Endothelial cell of umbilical vein (primary cell): ENCODE data around the gene ATG7. TPM values are rescaled to one million over a fixed set of nuclear protein-coding genes. Genes with fewer than 3 reads are reported as not detected.

Experiments used
- BruUV-seq: library from RNA; stranded (reverse); fragments of 400-500 nt; replicated peaks from 2 replicates; lab custom pipeline; 2021; lab: Mats Ljungman, UMichigan
- CTCF ChIA-PET: fragments of 300-600, 350-600 bp; sonication (Branson Sonifier 250); formaldehyde crosslinking; loops from one replicate; lab custom pipeline; 2021; ENCODE audit warnings: antibody characterized with exemption, inconsistent platforms; lab: Charles Lee
- POLR2A ChIA-PET: fragments of 300-600, 350-600 bp; sonication (Branson Sonifier 250); formaldehyde crosslinking; loops from one replicate; lab custom pipeline; 2021; ENCODE audit warnings: antibody characterized with exemption, inconsistent platforms; lab: Charles Lee
- DNase-seq: peaks from one replicate; pipeline ENCODE4 v3.0.0-alpha.2; 2011; ENCODE audit warnings: low read depth, low spot score
- FAIRE-seq: peaks from 2 replicates; lab custom pipeline; 2011; peaks lifted over from hg19 to GRCh38; lab: Jason Lieb, UNC
- H2AFZ ChIP-seq: 2 replicates; pipeline ENCODE4 v1.6.0; 2012; ENCODE audit warnings: low read depth, low read length, control low read depth, inconsistent platforms
- H3K27ac ChIP-seq: 2 replicates; pipeline ENCODE4 v1.5.1; 2011; ENCODE audit warnings: low read depth, mild to moderate bottlenecking, control low read depth, low read length, moderate library complexity; ENCODE audit not compliant: insufficient read depth
- H3K27me3 ChIP-seq, 2 experiments: 2 replicates each; pipeline versions ENCODE4 v1.6.0 to v1.6.1; 2011; ENCODE audit warnings: low read length in 2 of 2, mixed read lengths in 1 of 2; ENCODE audit not compliant: control insufficient read depth in 2 of 2, insufficient read depth in 2 of 2
- H3K36me3 ChIP-seq, 2 experiments: 2 replicates in 1 of 2; 3 replicates in 1 of 2; pipeline ENCODE4 v1.5.1; 2011; ENCODE audit warnings: low read length in 2 of 2, mild to moderate bottlenecking in 1 of 2, moderate library complexity in 1 of 2; ENCODE audit not compliant: control insufficient read depth in 2 of 2, insufficient read depth in 2 of 2; ENCODE audit errors: extremely low read depth in 1 of 2
- H3K4me1 ChIP-seq: 3 replicates; pipeline ENCODE4 v1.5.1; 2011; ENCODE audit warnings: mild to moderate bottlenecking, low read length; ENCODE audit not compliant: control insufficient read depth, insufficient read depth; ENCODE audit errors: extremely low read depth
- H3K4me2 ChIP-seq: 2 replicates; pipeline ENCODE4 v1.6.1; 2011; ENCODE audit warnings: low read length, control low read depth, mixed read lengths; ENCODE audit not compliant: insufficient read depth
- H3K4me3 ChIP-seq, 3 experiments: fragments of 200-600 bp in 1 of 3; sonication (generic), shearing (Covaris generic) in 1 of 3; replicated peaks in 1 of 3; 2 replicates each; pipeline ENCODE4 v1.5.1; 2011 to 2016; ENCODE audit warnings: control low read depth in 3 of 3, low read length in 3 of 3, mild to moderate bottlenecking in 2 of 3, inconsistent platforms in 1 of 3, low read depth in 1 of 3, moderate library complexity in 1 of 3; ENCODE audit not compliant: insufficient read depth in 1 of 3
- H3K79me2 ChIP-seq: 2 replicates; pipeline ENCODE4 v1.6.0; 2012; ENCODE audit warnings: low read length, inconsistent platforms; ENCODE audit not compliant: control insufficient read depth, insufficient read depth
- H3K9ac ChIP-seq: replicated peaks from 2 replicates; pipeline ENCODE3; 2011; ENCODE audit warnings: low read length, control low read depth; ENCODE audit not compliant: insufficient read depth; ENCODE audit errors: extremely low read depth
- H3K9me1 ChIP-seq: replicated peaks from 3 replicates; pipeline ENCODE4 v1.6.0; 2011; ENCODE audit warnings: mild to moderate bottlenecking, low read length; ENCODE audit not compliant: control insufficient read depth, insufficient read depth; ENCODE audit errors: extremely low read depth
- H3K9me3 ChIP-seq: replicated peaks from 2 replicates; pipeline ENCODE4 v1.5.1; 2012; ENCODE audit warnings: low read length, inconsistent platforms; ENCODE audit not compliant: control insufficient read depth, insufficient read depth
- H4K20me1 ChIP-seq: replicated peaks from 2 replicates; pipeline ENCODE3; 2011; ENCODE audit warnings: mild to moderate bottlenecking, low read length; ENCODE audit not compliant: control insufficient read depth, insufficient read depth; ENCODE audit errors: extremely low read depth
- CTCF ChIP-seq, 2 donors: IDR thresholded peaks; 1 replicate in 1 of 2; 2 replicates in 1 of 2; pipeline ENCODE4 v1.5.1; 2011; ENCODE audit warnings: low read length in 2 of 2, mild to moderate bottlenecking in 2 of 2, moderate library complexity in 2 of 2, control low read depth in 1 of 2, inconsistent platforms in 1 of 2, low read depth in 1 of 2; ENCODE audit not compliant: insufficient read depth in 1 of 2; ENCODE audit errors: extremely low read depth in 1 of 2
- EZH2 ChIP-seq: IDR thresholded peaks from 2 replicates; pipeline ENCODE4 v1.6.1; 2012; ENCODE audit warnings: borderline replicate concordance, low read depth, mild to moderate bottlenecking, moderate library complexity, low read length, inconsistent platforms; ENCODE audit not compliant: severe bottlenecking
- FOS ChIP-seq: IDR thresholded peaks from 2 replicates; pipeline ENCODE4 v1.6.1; 2011; ENCODE audit warnings: mild to moderate bottlenecking, low read length, moderate library complexity, borderline replicate concordance; ENCODE audit not compliant: insufficient read depth
- GATA2 ChIP-seq: IDR thresholded peaks from 2 replicates; pipeline ENCODE4 v1.7.0; 2011; ENCODE audit warnings: low read depth, mild to moderate bottlenecking, moderate library complexity, mixed read lengths, low read length; ENCODE audit not compliant: insufficient read length, insufficient read depth
- JUN ChIP-seq: IDR thresholded peaks from 2 replicates; pipeline ENCODE4 v1.6.1; 2011; ENCODE audit warnings: borderline replicate concordance, low read depth; ENCODE audit not compliant: insufficient read length, insufficient read depth
- MAX ChIP-seq: IDR thresholded peaks from 2 replicates; pipeline ENCODE4 v1.6.1; 2011; ENCODE audit not compliant: insufficient read depth, insufficient read length
- MYC ChIP-seq: IDR thresholded peaks from one replicate; pipeline ENCODE4 v1.6.1; 2011; ENCODE audit warnings: mild to moderate bottlenecking, low read depth, low read length
- POLR2A ChIP-seq: IDR thresholded peaks from 2 replicates; pipeline ENCODE4 v1.6.1; 2012; ENCODE audit warnings: low read depth, mild to moderate bottlenecking, control low read depth, low read length
- POLR2AphosphoS5 ChIP-seq: IDR thresholded peaks from 2 replicates; pipeline ENCODE4 v1.6.1; 2012; ENCODE audit warnings: low read depth, mild to moderate bottlenecking, control low read depth, low read length, moderate library complexity; ENCODE audit not compliant: insufficient read depth
- dilution Hi-C: fragments of 300-500 bp; cut with MboI; formaldehyde crosslinking; loops from one replicate; pipeline ENCODE4 v1.15.0; 2019; ENCODE audit warnings: low sequenced_read_pairs; ENCODE audit not compliant: extremely low pct_ligation_motif_present
- intact Hi-C: fragments of 100-400 bp; cut with micrococcal nuclease; formaldehyde crosslinking; loops from one replicate; pipeline ENCODE4 v1.10.0; 2022
- polyA plus RNA-seq, 4 experiments: library from polyadenylated mRNA; depleted of rRNA in 3 of 4; stranded (reverse) in 3 of 4; unstranded in 1 of 4; fragments of >200 nt; gene quantifications; 2 replicates each; pipeline versions ENCODE4 v1.2.1 to v1.2.3, GENCODE V29; 2011 to 2012; ENCODE audit warnings: missing spikeins in 1 of 4
- total RNA-seq: library from RNA; stranded (reverse); gene quantifications from 2 replicates; pipeline ENCODE4 v1.2.3, GENCODE V29; 2021

Gene ATG7
- total and polyA plus RNA-seq, 2 donors (not counting 3 experiments of a cell fraction or from before 2014, with no cell fraction given): 30.8 to 48.3 TPM

GRCh38 chr3:11306817-11307589 lies 34.8 kb downstream of the ATG7 start:
- no peaks in the 10 kb centered on the region for H4K20me1 ChIP-seq
- POLR2A ChIA-PET: interaction anchor here (1.0 to 1.2 kb wide), 2 partner anchors 19 to 35 kb away, joined by 4 to 6 read pairs; partner anchors contain the start of gene ATG7
- peaks cover 22% of the 10 kb centered on the region for H3K4me1 ChIP-seq
- no peak overlapping the region for H2AFZ ChIP-seq
- no peaks in the 10 kb centered on the region for H3K27me3 ChIP-seq
- FAIRE-seq (peak; percentile 76), DNase-seq (peak; percentile 71)
- H3K4me2 ChIP-seq: no peak overlapping the region
- H3K9me1 ChIP-seq: no peaks in the 10 kb centered on the region
- intact Hi-C loops: loop anchor here (2.0 kb wide), 1 partner anchor 18 kb away; no protein-coding TSS in a partner anchor
- H3K36me3 ChIP-seq: peaks cover 6 to 16% of the 10 kb centered on the region in 2 experiments
- CTCF ChIA-PET: interaction anchor here (0.5 to 2.4 kb wide), 10 partner anchors 8 to 985 kb away, joined by 3 to 9 read pairs (median 4); partner anchors contain the start of genes ATG7 and HRH1
- H3K4me3 ChIP-seq: no peak overlapping the region
- dilution Hi-C loops: no loop called here
- peak overlapping the region; percentile 47 for H3K27ac ChIP-seq
- no TSS peak for BruUV-seq
- TF ChIP-seq EZH2 (no peak), CTCF (IDR thresholded peaks at IDR 0.05; ENCODE audit: extremely low read depth in 1 of 2, insufficient read depth in 1 of 2, low read depth in 1 of 2, low read length in 2 of 2) (no peak), MYC (no peak), GATA2 (no peak), JUN (peak; percentile 21), MAX (no peak), FOS (peak; percentile 19), POLR2AphosphoS5 (no peak), POLR2A (no peak)
- no peaks in the 10 kb centered on the region for H3K79me2 ChIP-seq
- H3K9ac ChIP-seq: no peak overlapping the region
- no peaks in the 10 kb centered on the region for H3K9me3 ChIP-seq
